Femur (tissue), 1 donor: ENCODE data around the gene ANO2.

ENCODE experiments used
- DNase-seq: peaks from one replicate; pipeline ENCODE4 v3.0.0-alpha.2; 2017

ANO2 gene

GRCh38 chr12:5771756-5772155, 173.3 kb downstream of the ANO2 start:
- no peak for DNase-seq

- DNase-seq: no peak
These were observed 174.3 kb downstream of the ANO2 start for GRCh38 chr12:5770727-5771126.

GRCh38 chr12:5768581-5769196, 176.4 kb downstream of the ANO2 start:
- DNase-seq: peak; percentile 75

- no peak for DNase-seq
These were observed 176.9 kb downstream of the ANO2 start for GRCh38 chr12:5768171-5768570.

GRCh38 chr12:5758347-5758746, 186.7 kb downstream of the ANO2 start:
- DNase-seq: no peak

- DNase-seq: peak; percentile 33
These were observed 188.7 kb downstream of the ANO2 start for GRCh38 chr12:5756338-5756842.

GRCh38 chr12:5748027-5748426, 197.0 kb downstream of the ANO2 start:
- DNase-seq: no peak

GRCh38 chr12:5746917-5747316, 198.1 kb downstream of the ANO2 start:
- DNase-seq: no peak

- DNase-seq: no peak
These were observed 198.8 kb downstream of the ANO2 start for GRCh38 chr12:5746036-5746908.

GRCh38 chr12:5745251-5745888, 199.7 kb downstream of the ANO2 start:
- peak; percentile 76 for DNase-seq

GRCh38 chr12:5742258-5742657, 202.8 kb downstream of the ANO2 start:
- no peak for DNase-seq

GRCh38 chr12:5739917-5740316, 205.1 kb downstream of the ANO2 start:
- DNase-seq: no peak

- DNase-seq: no peak
These were observed 207.3 kb downstream of the ANO2 start for GRCh38 chr12:5737778-5738177.

GRCh38 chr12:5736527-5736926, 208.5 kb downstream of the ANO2 start:
- no peak for DNase-seq

GRCh38 chr12:5736016-5736415, 209.0 kb downstream of the ANO2 start:
- DNase-seq: no peak

GRCh38 chr12:5733916-5734315, 211.1 kb downstream of the ANO2 start:
- no peak for DNase-seq

- no peak for DNase-seq
These were observed 211.8 kb downstream of the ANO2 start for GRCh38 chr12:5733136-5733755.

GRCh38 chr12:5730962-5731361, 214.1 kb downstream of the ANO2 start:
- DNase-seq: no peak

GRCh38 chr12:5723711-5724252, 221.3 kb downstream of the ANO2 start:
- DNase-seq: no peak

GRCh38 chr12:5723071-5723470, 222.0 kb downstream of the ANO2 start:
- no peak for DNase-seq

- DNase-seq: no peak
These were observed 224.6 kb downstream of the ANO2 start for GRCh38 chr12:5720381-5721005.

- DNase-seq: no peak
These were observed 226.4 kb downstream of the ANO2 start for GRCh38 chr12:5718680-5719079.
